GM15510 (cell line): Measurements from ENCODE around the gene HDAC4.

Experiments
- POLR2A ChIP-seq: IDR thresholded peaks from 3 replicates; pipeline ENCODE4 v1.6.1; 2011; ENCODE audit warnings: borderline replicate concordance; ENCODE audit not compliant: insufficient read length; ENCODE audit errors: extremely low read depth

Gene HDAC4

DNA sequence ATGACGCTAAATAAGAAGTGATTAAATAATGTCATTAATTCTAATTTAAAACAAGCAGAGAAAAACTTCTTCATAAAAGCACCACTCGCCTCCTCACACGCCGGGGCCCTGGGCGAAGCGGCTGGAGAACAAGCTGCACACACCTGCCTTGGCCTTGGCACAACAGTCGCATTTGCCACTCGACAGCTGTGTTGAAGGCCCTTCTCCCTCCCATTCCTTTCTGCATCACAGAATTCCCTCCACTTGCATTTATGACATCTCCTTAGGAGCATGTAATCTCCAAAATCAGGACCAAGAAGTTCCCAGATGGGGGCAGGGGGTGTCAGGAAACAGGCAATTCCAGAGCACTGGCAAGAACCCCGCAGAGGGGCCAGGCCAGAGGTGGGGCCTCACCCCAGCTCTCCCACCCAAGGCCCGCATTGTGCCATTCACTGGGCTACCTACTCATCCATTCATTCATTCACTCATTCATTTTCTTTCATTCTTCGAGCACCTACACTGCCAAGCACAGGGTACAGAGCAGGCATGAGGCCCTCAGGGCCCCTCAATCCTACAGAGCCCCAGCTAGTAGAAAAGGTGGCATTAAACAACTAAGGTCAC, 6.4 kb downstream of the HDAC4 start:
- no peak for TF ChIP-seq POLR2A

DNA sequence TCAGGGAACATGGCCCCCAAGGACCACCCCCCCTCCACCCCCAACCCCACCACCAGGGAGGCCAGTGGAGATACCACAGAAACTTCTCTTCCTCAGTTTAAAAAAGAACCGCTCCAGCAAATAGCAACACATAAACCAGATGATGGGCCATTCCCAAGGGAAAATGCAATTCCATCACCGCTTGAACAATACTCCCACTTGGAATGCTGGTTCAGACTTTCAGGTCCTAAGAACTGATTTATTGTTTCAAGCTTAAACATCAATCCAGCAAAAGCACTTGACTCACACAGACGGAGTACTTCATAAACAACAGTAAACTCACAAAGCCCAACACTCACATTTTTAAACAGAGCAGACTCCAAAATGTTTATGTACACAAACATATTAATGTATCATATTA, 6.9 kb downstream of the HDAC4 start:
- TF ChIP-seq POLR2A, result no peak

DNA sequence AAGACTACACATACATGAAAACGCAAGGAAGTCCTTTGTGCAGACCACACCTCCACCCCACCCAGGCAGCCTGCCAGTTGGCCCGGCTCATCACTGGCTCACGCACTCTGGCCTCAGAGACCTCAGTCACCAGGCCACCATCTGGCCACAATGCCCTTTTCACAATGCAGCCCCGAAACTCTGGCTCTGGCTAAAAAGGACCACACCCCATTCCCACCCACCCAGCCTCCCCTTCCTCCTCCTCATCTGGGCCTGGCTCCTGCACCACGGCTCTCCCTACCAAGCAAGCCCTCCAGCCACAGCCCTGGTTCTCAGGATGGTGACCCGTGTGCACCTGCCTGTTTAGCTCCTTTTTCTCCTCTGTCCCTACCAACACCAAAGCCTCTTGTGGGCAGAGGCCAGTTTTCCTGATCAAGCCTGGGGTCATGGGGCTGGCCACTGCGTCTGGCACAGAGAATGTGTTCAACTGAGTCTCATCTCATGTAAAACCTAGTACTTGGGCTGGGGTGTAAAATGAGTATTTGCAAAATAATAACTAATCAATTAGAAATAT, 7.4 kb downstream of the HDAC4 start:
- no peak for TF ChIP-seq POLR2A

GRCh38 chr2:239392688-239393387, 8.0 kb downstream of the HDAC4 start:
- no peak for TF ChIP-seq POLR2A

DNA sequence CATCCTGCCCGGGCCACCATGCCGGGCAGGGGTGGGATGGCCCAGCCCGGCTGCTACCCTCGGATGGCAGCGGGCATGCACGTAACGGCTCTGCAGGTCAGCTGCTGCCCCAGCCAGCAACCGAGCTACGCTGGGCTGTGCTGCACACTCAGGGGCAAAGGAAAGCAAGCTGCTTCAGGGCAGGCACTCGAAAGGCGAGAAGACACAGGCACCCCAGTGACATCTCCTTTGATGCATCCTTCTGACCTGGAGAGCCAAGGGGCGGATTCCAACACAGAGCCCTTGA, 8.8 kb downstream of the HDAC4 start:
- no peak for TF ChIP-seq POLR2A

GRCh38 chr2:239391286-239392071, 9.3 kb downstream of the HDAC4 start:
- TF ChIP-seq POLR2A, result no peak

- no peak for TF ChIP-seq POLR2A
Measured at GRCh38 chr2:239390546-239391285, 10.1 kb downstream of the HDAC4 start.

DNA sequence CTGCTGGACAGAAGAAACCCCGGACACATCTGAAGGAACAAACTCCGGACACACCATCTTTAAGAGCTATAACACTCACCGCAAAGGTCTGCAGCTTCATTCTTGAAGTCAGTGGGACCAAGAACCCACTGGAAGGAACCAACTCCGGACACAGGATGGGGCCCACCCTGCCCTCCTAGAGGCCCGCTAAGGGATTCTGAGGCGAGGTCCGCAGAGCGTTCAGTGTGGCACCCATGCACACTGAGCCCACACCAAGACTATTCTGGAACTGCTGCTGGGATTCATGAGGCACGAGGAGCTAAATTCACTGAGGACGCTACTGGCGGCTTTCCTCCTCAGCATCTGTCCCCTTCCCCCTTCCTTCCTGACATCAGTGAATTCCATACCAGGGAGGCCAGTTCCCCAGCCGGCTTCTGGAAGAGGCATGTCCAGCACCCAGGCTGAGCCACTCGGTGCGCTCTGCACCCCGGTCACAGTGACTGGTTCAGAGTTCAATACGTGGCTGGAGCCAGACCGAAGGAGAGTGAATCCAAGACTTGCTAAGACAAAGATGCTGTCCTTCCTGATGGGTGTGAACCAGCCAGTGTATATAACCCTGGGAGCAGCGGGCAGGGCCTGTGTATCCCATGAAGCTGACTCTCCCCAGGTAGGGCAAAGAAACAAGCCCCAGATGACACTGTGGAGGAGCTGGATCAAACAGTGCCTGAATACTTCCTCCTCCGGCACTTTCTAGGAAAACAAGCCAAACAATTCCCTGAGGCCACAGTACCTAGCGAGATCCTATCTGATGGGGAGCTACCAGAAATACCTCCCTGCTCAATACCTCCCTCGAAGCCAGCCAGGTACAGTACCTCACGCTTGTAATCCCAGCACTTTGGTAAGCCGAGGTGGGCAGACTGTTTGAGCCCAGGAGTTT, 11.1 kb downstream of the HDAC4 start:
- no peak for TF ChIP-seq POLR2A

DNA sequence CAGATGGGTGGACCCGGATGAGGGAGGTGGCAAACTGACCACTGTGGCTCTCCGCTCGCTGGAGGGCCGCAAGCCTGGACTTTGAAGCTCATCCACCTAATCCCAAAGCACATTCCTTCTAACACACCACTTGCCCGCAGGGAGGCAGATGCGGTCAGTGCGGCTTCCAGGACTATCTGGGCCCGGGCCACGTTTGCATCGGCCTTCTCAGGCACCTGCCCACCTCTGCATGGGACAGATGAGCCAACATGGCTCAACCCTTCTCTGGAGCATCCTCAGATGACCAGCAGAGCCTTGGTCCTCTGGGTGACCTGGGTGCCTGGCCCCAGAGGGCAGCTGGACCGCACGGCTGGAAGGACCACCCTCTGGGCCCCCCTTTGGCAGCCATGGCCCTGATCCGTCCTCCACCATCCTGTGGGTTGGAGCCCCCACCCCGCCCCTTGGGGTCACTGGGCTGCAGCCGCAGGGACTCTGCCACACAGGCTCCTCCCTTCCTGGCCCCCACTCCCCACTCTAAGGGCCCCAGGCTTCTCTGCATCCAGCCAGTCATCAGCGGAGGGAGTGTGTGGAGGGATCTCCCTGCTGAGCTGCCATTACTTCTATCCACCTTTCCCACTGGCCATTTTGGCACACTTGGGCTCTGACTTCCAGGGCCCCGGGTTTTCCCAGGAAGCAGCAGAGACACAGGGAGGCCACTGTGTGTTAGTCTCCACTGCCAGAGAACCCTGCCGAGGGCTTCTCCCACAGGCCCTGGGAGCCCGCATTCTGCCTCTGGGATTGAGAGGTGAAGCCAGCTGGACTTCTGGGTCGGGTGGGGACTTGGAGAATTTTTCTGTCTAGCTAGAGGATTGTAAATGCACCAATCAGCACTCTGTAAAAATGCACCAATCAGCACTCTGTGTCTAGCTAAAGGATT, 12.3 kb downstream of the HDAC4 start:
- no peak for TF ChIP-seq POLR2A

GRCh38 chr2:239387811-239388210, 13.0 kb downstream of the HDAC4 start:
- TF ChIP-seq POLR2A, result no peak

DNA sequence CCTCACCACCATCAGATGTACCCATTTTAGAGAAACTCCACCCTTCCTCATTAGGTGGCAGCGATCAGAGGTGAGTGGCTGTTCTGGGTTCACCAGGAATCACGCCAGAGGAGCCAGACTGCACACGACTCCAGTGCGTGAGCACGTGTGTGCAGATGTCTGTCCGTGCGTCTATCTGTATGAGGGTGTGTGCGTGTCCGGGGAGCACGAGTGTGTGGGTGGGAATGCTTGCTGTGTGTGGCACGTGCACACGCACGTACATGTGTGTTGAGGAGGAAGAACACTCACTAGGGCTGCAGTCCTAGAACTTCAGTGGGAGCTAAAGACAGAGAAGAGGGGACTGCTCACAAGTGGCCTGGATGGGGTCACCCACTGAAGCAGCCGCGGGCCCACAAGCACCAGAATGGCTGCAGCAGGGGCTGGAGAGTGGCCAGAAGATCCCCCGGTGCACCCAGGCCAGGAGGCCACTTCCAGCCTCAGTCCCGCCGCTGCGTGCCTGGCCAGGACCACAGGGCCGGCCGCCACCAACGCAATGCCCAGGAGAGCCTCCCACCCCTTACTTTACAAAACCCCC, 13.9 kb downstream of the HDAC4 start:
- TF ChIP-seq POLR2A, result no peak

DNA sequence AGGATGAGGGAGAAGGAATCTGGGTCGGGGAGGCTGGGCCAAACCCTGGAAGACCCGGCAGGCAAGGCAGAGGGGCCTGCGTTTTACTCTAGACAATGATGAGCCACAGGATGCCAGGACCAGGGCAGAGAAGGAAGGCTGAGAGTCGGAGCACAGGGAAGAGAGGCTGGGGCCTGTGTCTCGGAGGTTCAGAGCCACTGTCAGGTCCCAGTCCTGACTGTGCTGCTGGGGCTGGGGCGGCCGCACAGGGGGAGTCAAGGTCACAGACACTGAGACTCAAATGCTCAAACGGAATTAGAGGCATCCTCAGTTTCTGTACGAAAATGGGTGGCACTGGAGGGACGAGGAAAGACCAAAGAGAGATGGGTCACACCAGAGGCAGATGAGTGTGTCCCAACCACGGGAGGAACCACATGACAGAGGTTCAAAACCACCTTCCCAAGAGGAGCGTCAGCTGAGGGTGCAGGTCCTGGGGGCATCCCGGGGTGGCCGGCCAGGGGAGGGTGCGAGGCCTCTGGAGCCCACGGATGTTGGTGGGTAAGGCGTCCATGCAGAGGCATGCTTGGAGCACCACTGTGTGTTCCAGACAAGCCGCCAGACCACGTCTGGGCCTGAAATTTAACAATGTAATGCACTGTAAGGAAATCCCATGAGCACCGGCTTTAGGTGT, 14.7 kb downstream of the HDAC4 start:
- TF ChIP-seq POLR2A, result no peak
